ENCODE data around the gene BEST2.

- no peak for TF ChIP-seq CSRNP3 (CRISPR knock-in tag; IDR thresholded peaks at IDR 0.05)
- no peak for TF ChIP-seq PATZ1 (CRISPR knock-in tag; IDR thresholded peaks at IDR 0.05; ENCODE audit: borderline replicate concordance)
- TF ChIP-seq TOX (CRISPR knock-in tag; IDR thresholded peaks at IDR 0.05; ENCODE audit: borderline replicate concordance), result no peak
- no peak for TF ChIP-seq ZFP3 (CRISPR knock-in tag; IDR thresholded peaks at IDR 0.05)
- no peak for TF ChIP-seq OSR1 (CRISPR knock-in tag; IDR thresholded peaks at IDR 0.05)
- no peak for TF ChIP-seq ESRRG (CRISPR knock-in tag; IDR thresholded peaks at IDR 0.05)
- TF ChIP-seq ARNTL (CRISPR knock-in tag; IDR thresholded peaks at IDR 0.05; ENCODE audit: borderline replicate concordance, low read depth), result no peak
- no peak for TF ChIP-seq ZFP30 (CRISPR knock-in tag; IDR thresholded peaks at IDR 0.05)
- TF ChIP-seq SNAI2 (CRISPR knock-in tag; IDR thresholded peaks at IDR 0.05), result no peak
These were observed 48.5 kb upstream of the BEST2 start for GRCh38 chr19:12703046-12703445.
